ENCODE results near the gene KSR1. TPM values are rescaled to one million over a fixed set of nuclear protein-coding genes. Genes with fewer than 3 reads are reported as not detected.

KSR1 gene
- total and polyA plus RNA-seq, 10 of the 15 experiments (the other 5 are each of a cell fraction or from before 2014, with no cell fraction given): 0.97 to 66.6 (median 22.9) TPM

GRCh38 chr17:27558842-27559505, 102.7 kb downstream of the KSR1 start:
- TF ChIP-seq, protein P1, sequence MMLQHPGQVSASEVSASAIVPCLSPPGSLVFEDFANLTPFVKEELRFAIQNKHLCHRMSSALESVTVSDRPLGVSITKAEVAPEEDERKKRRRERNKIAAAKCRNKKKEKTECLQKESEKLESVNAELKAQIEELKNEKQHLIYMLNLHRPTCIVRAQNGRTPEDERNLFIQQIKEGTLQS (IDR thresholded peaks at IDR 0.05; ENCODE audit: borderline replicate concordance, extremely low read depth, low read depth, low read length): no peak
- no peak for TF ChIP-seq CHD2 (IDR thresholded peaks at IDR 0.05; ENCODE audit: borderline replicate concordance, low read depth, low read length)
- TF ChIP-seq RAD21 (IDR thresholded peaks at IDR 0.05; ENCODE audit: insufficient read depth, low read depth, low read length): no peak
- no peak for TF ChIP-seq ZNF24 (IDR thresholded peaks at IDR 0.05)
- no peak for TF ChIP-seq BRCA1 (IDR thresholded peaks at IDR 0.05; ENCODE audit: low read depth, low read length)
- no peak for TF ChIP-seq CEBPB (IDR thresholded peaks at IDR 0.05; ENCODE audit: borderline replicate concordance in 1 of 2, low read depth in 2 of 2, low read length in 2 of 2)
- TF ChIP-seq EGR1 (IDR thresholded peaks at IDR 0.05; ENCODE audit: borderline replicate concordance in 1 of 2, low read depth in 2 of 2, low read length in 2 of 2): no peak
- no peak for TF ChIP-seq MYB (IDR thresholded peaks at IDR 0.05; ENCODE audit: borderline replicate concordance, low read depth, low read length)
- no peak for TF ChIP-seq RCOR1 (conservative IDR thresholded peaks at IDR 0.05; ENCODE audit: low read depth, low read length)
- TF ChIP-seq ZNF217 (IDR thresholded peaks at IDR 0.05): no peak
- TF ChIP-seq, protein P2, sequence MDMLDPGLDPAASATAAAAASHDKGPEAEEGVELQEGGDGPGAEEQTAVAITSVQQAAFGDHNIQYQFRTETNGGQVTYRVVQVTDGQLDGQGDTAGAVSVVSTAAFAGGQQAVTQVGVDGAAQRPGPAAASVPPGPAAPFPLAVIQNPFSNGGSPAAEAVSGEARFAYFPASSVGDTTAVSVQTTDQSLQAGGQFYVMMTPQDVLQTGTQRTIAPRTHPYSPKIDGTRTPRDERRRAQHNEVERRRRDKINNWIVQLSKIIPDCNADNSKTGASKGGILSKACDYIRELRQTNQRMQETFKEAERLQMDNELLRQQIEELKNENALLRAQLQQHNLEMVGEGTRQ (IDR thresholded peaks at IDR 0.05; ENCODE audit: borderline replicate concordance, low read depth, low read length): no peak
- no peak for TF ChIP-seq ASH2L (IDR thresholded peaks at IDR 0.05; ENCODE audit: borderline replicate concordance, low read depth)
- no peaks in the 10 kb centered on the region for H3K27me3 ChIP-seq (replicated peaks in 1 of 2; ENCODE audit: control insufficient read depth in 2 of 2, insufficient read depth in 2 of 2, low read length in 1 of 2)
- DNase-seq (ENCODE audit: low read depth, low spot score): no peak
- peaks cover 3 to 27% of the 10 kb centered on the region in 2 experiments; a peak in 3 of 4 replicates for H3K36me3 ChIP-seq (ENCODE audit: control insufficient read depth in 2 of 2, insufficient read depth in 2 of 2, low read length in 1 of 2)
- H3K9me3 ChIP-seq (replicated peaks; ENCODE audit: control insufficient read depth, insufficient read depth, low read length): no peaks in the 10 kb centered on the region; the same call in 2 of the 3 replicates
- H4K20me1 ChIP-seq (ENCODE audit: control insufficient read depth, insufficient read depth): no peaks in the 10 kb centered on the region
- RAD21 ChIA-PET (ENCODE audit: unreplicated experiment): no interaction called here
- no peak overlapping the region for H3K4me2 ChIP-seq (ENCODE audit: control insufficient read depth, insufficient read depth)
- 72% methylated on average over 12 of the region's 12 CpGs for WGBS (ENCODE audit: insufficient coverage, insufficient replicate concordance, low lambda C conversion rate, missing lambda C conversion rate)
- H3K4me3 ChIP-seq: no peak overlapping the region
- no peak overlapping the region for H3K27ac ChIP-seq (ENCODE audit: control insufficient read depth, insufficient read depth)
- no TSS peak for BruUV-seq (replicated peaks)
- H3K4me1 ChIP-seq (ENCODE audit: control insufficient read depth, insufficient read depth, low read length): no peaks in the 10 kb centered on the region
- CTCF ChIA-PET: no interaction called here
- peaks cover 4% of the 10 kb centered on the region for H3K79me2 ChIP-seq (ENCODE audit: control insufficient read depth, insufficient read depth, low read length)
- no peak overlapping the region for H3K9ac ChIP-seq (ENCODE audit: control insufficient read depth, insufficient read depth, low read length)
- ATAC-seq: no peak
- intact Hi-C loops (cut with micrococcal nuclease; ENCODE audit: unreplicated experiment): no loop called here
- SMC1A ChIA-PET (ENCODE audit: uncharacterized antibody, unreplicated experiment): no interaction called here
- FAIRE-seq: peak; percentile 41
- POLR2A ChIA-PET: no interaction called here
- H2AFZ ChIP-seq (ENCODE audit: control insufficient read depth, low read depth, low read length): no peak overlapping the region
- in situ Hi-C loops (cut with MboI): no loop called here

All from GM12878 (cell line).